Tibial artery (tissue), 4 donors: Measurements from ENCODE around the gene MGMT.

Source experiments
- DNase-seq, 2 donors: peaks; one replicate each; pipeline ENCODE4 v3.0.0-alpha.2; 2019
- H3K27ac ChIP-seq, 2 donors: fragments of 200-600 bp; sonication (generic) in 1 of 2; 1 replicate in 1 of 2; 2 replicates in 1 of 2; pipeline ENCODE4 v1.5.1; 2018 to 2019; ENCODE audit warnings: mild to moderate bottlenecking in 1 of 2
- H3K27me3 ChIP-seq, 2 donors: fragments of 200-600 bp; sonication (generic) in 1 of 2; one replicate each; pipeline versions ENCODE4 v1.5.1 to v1.6.0; 2016 to 2019
- H3K36me3 ChIP-seq, 3 donors: fragments of 200-600 bp; sonication (generic) in 2 of 3; one replicate each; pipeline ENCODE4 v1.5.1; 2016 to 2019; ENCODE audit warnings: mild to moderate bottlenecking in 2 of 3
- H3K4me1 ChIP-seq, 4 donors: fragments of 200-600 bp; sonication (generic) in 2 of 4; 1 replicate in 3 of 4; 2 replicates in 1 of 4; pipeline ENCODE4 v1.5.1; 2016 to 2019
- H3K4me3 ChIP-seq, 2 donors: fragments of 200-600 bp; sonication (generic) in 1 of 2; 1 replicate in 1 of 2; 2 replicates in 1 of 2; pipeline ENCODE4 v1.5.1; 2018 to 2019; ENCODE audit warnings: mild to moderate bottlenecking in 2 of 2
- H3K9me3 ChIP-seq, 3 donors: fragments of 200-600 bp; sonication (generic) in 1 of 3; one replicate each; pipeline ENCODE4 v1.5.1; 2016 to 2019
- CTCF ChIP-seq, 2 experiments: fragments of 200-600 bp in 1 of 2; fragments of 450-650 bp in 1 of 2; IDR thresholded peaks; one replicate each; pipeline ENCODE4 v1.5.1; 2017 to 2019; ENCODE audit warnings: antibody characterized with exemption in 2 of 2, mild to moderate bottlenecking in 1 of 2, moderate library complexity in 1 of 2
- intact Hi-C: fragments of 100-400 bp; cut with DNase I; formaldehyde crosslinking; loops from one replicate; pipeline ENCODE4 v1.15.0; 2023; ENCODE audit warnings: low total_unique reads

MGMT gene

GRCh38 chr10:129785536-129785981 is 318.5 kb downstream of the MGMT start:
- H3K36me3 ChIP-seq = no peaks in the 10 kb centered on the region
- no peak overlapping the region for H3K27ac ChIP-seq
- intact Hi-C loops = no loop called here
- no peaks in the 10 kb centered on the region for H3K4me1 ChIP-seq
- H3K9me3 ChIP-seq = peaks cover 0 to 8% (median 0%) of the 10 kb centered on the region in 3 donors
- peak in 1 of 2 donors; percentile 49 for DNase-seq
- no peak for TF ChIP-seq CTCF (IDR thresholded peaks at IDR 0.05)
- no peaks in the 10 kb centered on the region for H3K27me3 ChIP-seq
- H3K4me3 ChIP-seq = no peak overlapping the region

GRCh38 chr10:129786216-129786615 is 319.2 kb downstream of the MGMT start:
- DNase-seq = peak in 1 of 2 donors; percentile 43
- H3K27ac ChIP-seq = no peak overlapping the region
- H3K4me1 ChIP-seq = no peaks in the 10 kb centered on the region
- no peaks in the 10 kb centered on the region for H3K27me3 ChIP-seq
- intact Hi-C loops = no loop called here
- TF ChIP-seq CTCF (IDR thresholded peaks at IDR 0.05) = no peak
- no peak overlapping the region for H3K4me3 ChIP-seq
- H3K36me3 ChIP-seq = no peaks in the 10 kb centered on the region
- peaks cover 0 to 8% (median 0%) of the 10 kb centered on the region in 3 donors for H3K9me3 ChIP-seq

GRCh38 chr10:129787557-129787956 is 320.5 kb downstream of the MGMT start:
- Histone ChIP-seq H3K27ac (no peak overlapping the region), H3K27me3 (no peaks in the 10 kb centered on the region), H3K4me3 (no peak overlapping the region), H3K9me3 (peaks cover 0 to 8% (median 0%) of the 10 kb centered on the region in 3 donors), H3K36me3 (no peaks in the 10 kb centered on the region), H3K4me1 (no peaks in the 10 kb centered on the region)
- DNase-seq = no peak
- TF ChIP-seq CTCF (IDR thresholded peaks at IDR 0.05) = no peak
- intact Hi-C loops = no loop called here

GRCh38 chr10:129788215-129788614 is 321.2 kb downstream of the MGMT start:
- H3K4me1 ChIP-seq = no peaks in the 10 kb centered on the region
- H3K9me3 ChIP-seq = peaks cover 0 to 8% (median 0%) of the 10 kb centered on the region in 3 donors
- intact Hi-C loops = no loop called here
- H3K27ac ChIP-seq = no peak overlapping the region
- H3K27me3 ChIP-seq = no peaks in the 10 kb centered on the region
- no peaks in the 10 kb centered on the region for H3K36me3 ChIP-seq
- no peak for DNase-seq
- no peak overlapping the region for H3K4me3 ChIP-seq
- no peak for TF ChIP-seq CTCF (IDR thresholded peaks at IDR 0.05)

- Histone ChIP-seq H3K4me1 (no peaks in the 10 kb centered on the region), H3K4me3 (no peak overlapping the region), H3K27ac (no peak overlapping the region), H3K27me3 (no peaks in the 10 kb centered on the region), H3K9me3 (peaks cover 0 to 8% (median 0%) of the 10 kb centered on the region in 3 donors), H3K36me3 (no peaks in the 10 kb centered on the region)
- TF ChIP-seq CTCF (IDR thresholded peaks at IDR 0.05) = no peak
- intact Hi-C loops = no loop called here
- DNase-seq = peak; percentile 40 to 59
These were observed 323.8 kb downstream of the MGMT start for GRCh38 chr10:129790715-129791446.
